Breast epithelium (tissue), 4 donors: ENCODE results near the gene SCAMP5. TPM values are rescaled to one million over a fixed set of nuclear protein-coding genes. Genes with fewer than 3 reads are reported as not detected.

ENCODE experiments used
- DNase-seq, 2 donors: peaks; one replicate each; pipeline ENCODE4 v3.0.0-alpha.2; 2019; ENCODE audit warnings: low spot score in 2 of 2
- H3K27ac ChIP-seq, 2 donors: fragments of 200-600 bp; sonication (generic) in 1 of 2; one replicate each; pipeline ENCODE4 v1.5.1; 2016 to 2019; ENCODE audit warnings: mild to moderate bottlenecking in 1 of 2
- H3K27me3 ChIP-seq, 2 donors: fragments of 200-600 bp; sonication (generic) in 1 of 2; one replicate each; pipeline versions ENCODE4 v1.5.1 to v1.6.0; 2017 to 2019; ENCODE audit warnings: control low read depth in 1 of 2, mild to moderate bottlenecking in 1 of 2
- H3K36me3 ChIP-seq: fragments of 200-600 bp; one replicate; pipeline ENCODE4 v1.5.1; 2019
- H3K4me1 ChIP-seq, 2 donors: fragments of 200-600 bp; sonication (generic); one replicate each; pipeline ENCODE4 v1.5.1; 2016 to 2019; ENCODE audit warnings: control low read depth in 1 of 2
- H3K4me3 ChIP-seq, 3 donors: fragments of 200-600 bp; sonication (generic); 1 replicate in 2 of 3; 2 replicates in 1 of 3; pipeline ENCODE4 v1.5.1; 2016 to 2019; ENCODE audit warnings: mild to moderate bottlenecking in 3 of 3, moderate library complexity in 2 of 3
- H3K9me3 ChIP-seq, 2 donors: fragments of 200-600 bp; sonication (generic) in 1 of 2; one replicate each; pipeline ENCODE4 v1.5.1; 2016 to 2019; ENCODE audit warnings: control low read depth in 1 of 2
- CTCF ChIP-seq, 3 donors: fragments of 450-650 bp; IDR thresholded peaks; one replicate each; pipeline ENCODE4 v1.5.1; 2016 to 2017; ENCODE audit warnings: antibody characterized with exemption in 3 of 3, mild to moderate bottlenecking in 3 of 3, moderate library complexity in 3 of 3
- POLR2A ChIP-seq: fragments of 450-650 bp; IDR thresholded peaks from one replicate; pipeline ENCODE4 v1.6.1; 2016; ENCODE audit warnings: antibody characterized with exemption, mild to moderate bottlenecking, moderate library complexity
- POLR2AphosphoS5 ChIP-seq, 3 donors: sonication (generic); formaldehyde crosslinking; IDR thresholded peaks; one replicate each; pipeline ENCODE4 v1.6.1; 2017; ENCODE audit warnings: antibody characterized with exemption in 3 of 3
- intact Hi-C: fragments of 100-400 bp; cut with DNase I; formaldehyde crosslinking; loops from one replicate; pipeline ENCODE4 v1.15.1; 2023; ENCODE audit warnings: low total_unique reads
- total RNA-seq, 3 donors: library from RNA; depleted of rRNA; stranded (reverse); fragments of >200 nt; gene quantifications; one replicate each; pipeline ENCODE4 v1.1.0, GENCODE V29; 2016

Gene SCAMP5
- total RNA-seq, 3 donors from 2014 or later, result 2.2 to 7.5 (median 4.5) TPM

GRCh38 chr15:75048394-75048793, 53.0 kb downstream of the SCAMP5 start:
- intact Hi-C loops, result no loop called here
- TF ChIP-seq POLR2A (no peak), POLR2AphosphoS5 (IDR thresholded peaks at IDR 0.05) (no peak), CTCF (IDR thresholded peaks at IDR 0.05) (no peak)
- no peak overlapping the region for H3K4me3 ChIP-seq
- no peaks in the 10 kb centered on the region for H3K27me3 ChIP-seq
- peaks cover 5 to 26% of the 10 kb centered on the region in 2 donors for H3K4me1 ChIP-seq
- no peak for DNase-seq
- no peaks in the 10 kb centered on the region for H3K36me3 ChIP-seq
- peak overlapping the region in 1 of 2 donors; percentile 87 for H3K27ac ChIP-seq
- H3K9me3 ChIP-seq, result no peaks in the 10 kb centered on the region

- peaks cover 3 to 16% of the 10 kb centered on the region in 2 donors for H3K4me1 ChIP-seq
- peak; percentile 47 to 83 for DNase-seq
- no peaks in the 10 kb centered on the region for H3K27me3 ChIP-seq
- no peaks in the 10 kb centered on the region for H3K9me3 ChIP-seq
- H3K36me3 ChIP-seq, result no peaks in the 10 kb centered on the region
- no peak overlapping the region for H3K4me3 ChIP-seq
- no peak overlapping the region for H3K27ac ChIP-seq
- intact Hi-C loops, result no loop called here
- TF ChIP-seq POLR2A, result no peak
- TF ChIP-seq CTCF (IDR thresholded peaks at IDR 0.05), result no peak
- TF ChIP-seq POLR2AphosphoS5 (IDR thresholded peaks at IDR 0.05), result no peak
These were observed 54.0 kb downstream of the SCAMP5 start for GRCh38 chr15:75049392-75049791.

DNA sequence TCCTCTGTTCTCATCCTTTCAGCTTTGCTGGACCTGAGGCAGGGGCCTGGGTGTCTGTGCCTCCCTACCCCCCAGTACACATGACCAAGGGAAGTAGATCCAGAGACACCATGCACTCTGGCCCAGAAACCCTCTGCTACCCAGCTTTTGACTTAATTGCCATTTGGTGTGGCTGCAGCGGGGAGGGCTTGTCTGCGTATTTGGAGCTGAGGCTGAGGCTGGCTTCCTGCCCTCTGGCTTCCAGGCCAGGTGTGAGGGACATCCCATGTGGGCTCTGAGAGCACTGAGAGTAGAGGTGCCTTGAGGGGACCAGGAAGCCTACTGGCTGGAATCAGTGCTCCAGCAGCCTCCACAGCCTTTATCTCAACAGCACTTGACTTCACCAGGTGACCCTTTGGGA, 54.9 kb downstream of the SCAMP5 start:
- H3K9me3 ChIP-seq, result no peaks in the 10 kb centered on the region
- intact Hi-C loops, result no loop called here
- no peaks in the 10 kb centered on the region for H3K27me3 ChIP-seq
- no peaks in the 10 kb centered on the region for H3K36me3 ChIP-seq
- H3K27ac ChIP-seq, result no peak overlapping the region
- peaks cover 3 to 14% of the 10 kb centered on the region in 2 donors for H3K4me1 ChIP-seq
- no peak for DNase-seq
- H3K4me3 ChIP-seq, result no peak overlapping the region
- TF ChIP-seq POLR2AphosphoS5 (IDR thresholded peaks at IDR 0.05) (no peak), CTCF (IDR thresholded peaks at IDR 0.05) (no peak), POLR2A (no peak)

- peaks cover 3 to 14% of the 10 kb centered on the region in 2 donors for H3K4me1 ChIP-seq
- DNase-seq, result no peak
- intact Hi-C loops, result no loop called here
These were observed 55.8 kb downstream of the SCAMP5 start for GRCh38 chr15:75051191-75051608.

DNA sequence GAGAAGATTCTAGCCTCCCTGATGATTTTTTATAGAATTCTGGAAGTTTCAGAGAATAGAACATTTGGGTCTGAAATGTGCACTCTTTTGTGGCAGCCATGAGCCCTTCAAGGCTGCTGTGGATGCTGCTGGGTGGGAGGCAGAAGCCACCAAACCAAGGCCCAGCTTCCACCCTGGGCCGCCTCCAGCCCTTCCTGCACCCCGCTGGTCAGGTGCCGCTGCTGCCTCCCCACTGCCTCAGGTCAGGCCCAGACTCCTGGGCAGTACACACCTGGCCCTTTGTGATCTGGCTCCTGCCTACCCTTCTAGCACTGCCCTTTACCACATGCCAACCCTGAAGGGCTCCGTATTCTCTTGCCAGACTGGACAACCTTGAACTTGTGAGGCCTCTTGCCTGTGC, 56.3 kb downstream of the SCAMP5 start:
- no peak overlapping the region for H3K27ac ChIP-seq
- no peak for DNase-seq
- intact Hi-C loops, result no loop called here
- H3K4me3 ChIP-seq, result no peak overlapping the region
- H3K27me3 ChIP-seq, result no peaks in the 10 kb centered on the region
- no peaks in the 10 kb centered on the region for H3K9me3 ChIP-seq
- H3K36me3 ChIP-seq, result no peaks in the 10 kb centered on the region
- peaks cover 3 to 12% of the 10 kb centered on the region in 2 donors for H3K4me1 ChIP-seq
- TF ChIP-seq POLR2A (no peak), POLR2AphosphoS5 (IDR thresholded peaks at IDR 0.05) (no peak), CTCF (IDR thresholded peaks at IDR 0.05) (no peak)

More at GRCh38 chr15:75051191-75051608, 55.8 kb downstream of the SCAMP5 start:
- Histone ChIP-seq H3K27ac (no peak overlapping the region), H3K27me3 (no peaks in the 10 kb centered on the region), H3K9me3 (no peaks in the 10 kb centered on the region), H3K4me3 (no peak overlapping the region), H3K36me3 (no peaks in the 10 kb centered on the region)
- TF ChIP-seq POLR2AphosphoS5 (IDR thresholded peaks at IDR 0.05) (no peak), CTCF (IDR thresholded peaks at IDR 0.05) (no peak), POLR2A (no peak)
